T-helper 2 cell treated with Interferon-gamma antibody and Interleukin-4, amounts not matched to agents 5 μg/mL and 100 μg/mL, for 36 hours (primary cell): ENCODE data around the gene CHST11.

ENCODE experiments used
- DNase-seq: peaks from one replicate; pipeline ENCODE4 v3.0.0; 2021; ENCODE audit warnings: low spot score
- H3K27ac Mint-ChIP-seq: one replicate; pipeline ENCODE4 v1.8.0; 2021; ENCODE audit warnings: mild to moderate bottlenecking, mixed read lengths
- H3K27me3 Mint-ChIP-seq: one replicate; pipeline ENCODE4 v1.8.0; 2021; ENCODE audit warnings: low read depth, mixed read lengths
- H3K36me3 Mint-ChIP-seq: one replicate; pipeline ENCODE4 v1.8.0; 2021; ENCODE audit warnings: low read depth, mixed read lengths
- H3K4me1 Mint-ChIP-seq: one replicate; pipeline ENCODE4 v1.8.0; 2021; ENCODE audit warnings: low read depth, mixed read lengths
- H3K4me3 Mint-ChIP-seq: one replicate; pipeline ENCODE4 v1.8.0; 2022; ENCODE audit warnings: mild to moderate bottlenecking, moderate library complexity, mixed read lengths
- H3K9me3 Mint-ChIP-seq: one replicate; pipeline ENCODE4 v1.8.0; 2021; ENCODE audit warnings: mixed read lengths

CHST11 gene

GRCh38 chr12:104456417-104456949 is at the start of gene CHST11:
Gene CHST11, plus strand, starts transcription at chr12:104456948.
- peak; percentile 83 for DNase-seq
- Mint-ChIP-seq H3K27ac (peak within 1 kb of the TSS; percentile 95), H3K4me3 (peak within 1 kb of the TSS; percentile 97), H3K9me3 (no peaks in the 10 kb centered on the region), H3K27me3 (peaks cover 15% of the 10 kb centered on the region), H3K4me1 (peaks cover 35% of the 10 kb centered on the region), H3K36me3 (peaks cover 34% of the 10 kb centered on the region)

- H3K4me1 Mint-ChIP-seq, result no peaks in the 10 kb centered on the region
- H3K27ac Mint-ChIP-seq, result no peak overlapping the region
- no peak overlapping the region for H3K4me3 Mint-ChIP-seq
- peaks cover under 1% of the 10 kb centered on the region for H3K36me3 Mint-ChIP-seq
- H3K9me3 Mint-ChIP-seq, result no peaks in the 10 kb centered on the region
- DNase-seq, result no peak
- peaks cover 6% of the 10 kb centered on the region for H3K27me3 Mint-ChIP-seq
These were observed 49.3 kb upstream of the CHST11 start for GRCh38 chr12:104407438-104407837.

DNA sequence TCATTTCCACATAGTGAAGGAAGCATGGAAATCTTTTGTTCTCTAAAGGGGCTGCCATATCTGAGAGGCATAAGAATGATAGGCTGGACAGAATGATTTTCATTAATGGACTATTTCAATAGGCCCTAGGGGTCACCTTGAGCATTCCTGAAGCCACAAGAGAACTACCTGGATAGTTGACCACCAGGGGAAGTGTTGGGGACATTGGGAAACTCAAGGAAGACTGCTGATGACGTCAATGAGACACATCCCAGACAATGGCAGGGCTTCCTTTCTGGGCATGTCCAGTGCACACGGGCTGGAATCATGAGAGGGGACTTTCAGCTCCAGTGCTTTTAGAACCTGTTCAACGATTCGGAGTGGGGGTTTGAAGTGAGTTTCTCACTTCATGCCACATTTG is 48.8 kb upstream of the CHST11 start:
- Mint-ChIP-seq H3K27ac (no peak overlapping the region), H3K27me3 (peaks cover 6% of the 10 kb centered on the region), H3K36me3 (no peaks in the 10 kb centered on the region), H3K4me1 (no peaks in the 10 kb centered on the region), H3K9me3 (no peaks in the 10 kb centered on the region), H3K4me3 (no peak overlapping the region)
- no peak for DNase-seq

DNA sequence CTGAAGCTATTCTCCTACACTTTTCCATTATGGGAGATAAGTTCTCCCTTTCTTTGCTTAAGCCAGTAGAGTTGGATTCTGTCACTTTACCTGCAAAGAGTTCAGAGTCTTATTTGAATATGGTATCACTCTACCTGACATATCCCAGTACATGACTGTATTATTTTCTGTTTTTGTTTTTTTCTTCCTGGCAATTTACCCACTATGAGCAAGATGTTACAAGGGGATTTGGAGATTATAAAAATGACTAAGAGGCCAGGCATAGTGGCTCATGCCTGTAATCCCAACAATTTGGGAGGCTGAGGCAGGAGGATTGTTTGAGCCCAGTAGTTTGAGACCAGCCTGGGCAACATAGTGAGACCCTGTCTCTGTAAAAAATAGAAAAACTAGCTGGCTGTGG is 46.4 kb upstream of the CHST11 start:
- Mint-ChIP-seq H3K27ac (no peak overlapping the region), H3K36me3 (no peaks in the 10 kb centered on the region), H3K27me3 (peaks cover 6% of the 10 kb centered on the region), H3K9me3 (no peaks in the 10 kb centered on the region), H3K4me1 (no peaks in the 10 kb centered on the region), H3K4me3 (no peak overlapping the region)
- DNase-seq, result no peak

DNA sequence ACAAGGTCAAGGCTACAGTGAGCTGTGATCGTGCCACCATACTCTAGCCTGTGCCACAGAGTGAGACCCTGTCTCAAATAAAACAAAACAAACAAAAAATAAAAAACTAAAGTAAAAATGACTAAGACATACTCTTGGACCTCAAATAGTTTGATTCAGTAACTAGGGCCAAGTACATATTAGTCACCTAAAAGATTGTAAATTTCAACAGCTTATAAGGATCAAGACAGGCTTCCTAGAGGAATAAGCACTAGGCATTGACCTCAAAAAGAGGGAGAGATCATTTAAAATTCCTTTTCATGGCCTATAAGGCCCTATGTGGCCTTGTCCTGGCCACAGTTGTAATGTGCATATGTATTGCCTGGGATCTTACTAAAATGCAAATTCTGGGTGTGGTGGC is 46.0 kb upstream of the CHST11 start:
- no peaks in the 10 kb centered on the region for H3K36me3 Mint-ChIP-seq
- no peak overlapping the region for H3K27ac Mint-ChIP-seq
- no peak for DNase-seq
- no peaks in the 10 kb centered on the region for H3K9me3 Mint-ChIP-seq
- peaks cover 6% of the 10 kb centered on the region for H3K27me3 Mint-ChIP-seq
- H3K4me1 Mint-ChIP-seq, result no peaks in the 10 kb centered on the region
- no peak overlapping the region for H3K4me3 Mint-ChIP-seq

DNA sequence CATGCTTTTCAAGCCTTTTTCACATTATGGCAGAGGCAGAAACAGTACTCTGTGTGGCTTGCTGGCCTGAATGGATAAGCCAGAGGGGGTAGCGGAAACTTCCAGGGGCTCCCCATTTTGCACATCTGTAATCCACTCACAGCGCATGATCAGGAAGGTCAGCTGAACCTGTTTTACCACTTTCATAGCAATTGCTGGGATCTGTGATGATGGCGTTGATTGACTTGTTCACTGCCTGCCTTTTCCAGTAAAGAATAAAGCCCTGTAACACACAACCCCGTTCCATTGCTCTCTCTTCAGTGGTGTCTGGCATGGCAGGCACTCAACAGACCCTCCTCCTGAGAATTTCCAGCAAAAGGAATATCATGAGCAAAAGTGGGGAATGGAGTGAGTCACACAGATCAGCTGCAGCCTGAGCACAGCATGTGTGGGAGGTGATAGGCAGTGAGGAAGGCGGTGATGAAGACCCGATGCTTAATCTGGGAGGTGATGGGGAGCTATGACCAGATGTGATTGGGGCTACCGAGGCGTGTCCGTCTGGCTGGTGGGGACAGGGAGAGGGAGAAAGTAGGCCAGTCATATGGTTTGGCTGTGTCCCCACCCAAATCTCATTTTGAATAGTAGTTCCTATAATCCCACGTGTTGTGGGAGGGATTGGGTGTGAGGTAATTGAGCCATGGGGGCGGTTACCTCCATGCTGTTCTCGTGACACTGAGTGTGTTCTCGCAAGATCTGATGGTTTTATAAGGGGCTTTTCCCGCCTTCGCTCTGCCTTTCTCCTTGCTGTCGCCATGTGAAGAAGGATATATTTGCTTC is 44.7 kb upstream of the CHST11 start:
- no peak for DNase-seq
- Mint-ChIP-seq H3K4me3 (no peak overlapping the region), H3K27ac (no peak overlapping the region), H3K4me1 (no peaks in the 10 kb centered on the region), H3K27me3 (peaks cover 6% of the 10 kb centered on the region), H3K36me3 (no peaks in the 10 kb centered on the region), H3K9me3 (no peaks in the 10 kb centered on the region)

DNA sequence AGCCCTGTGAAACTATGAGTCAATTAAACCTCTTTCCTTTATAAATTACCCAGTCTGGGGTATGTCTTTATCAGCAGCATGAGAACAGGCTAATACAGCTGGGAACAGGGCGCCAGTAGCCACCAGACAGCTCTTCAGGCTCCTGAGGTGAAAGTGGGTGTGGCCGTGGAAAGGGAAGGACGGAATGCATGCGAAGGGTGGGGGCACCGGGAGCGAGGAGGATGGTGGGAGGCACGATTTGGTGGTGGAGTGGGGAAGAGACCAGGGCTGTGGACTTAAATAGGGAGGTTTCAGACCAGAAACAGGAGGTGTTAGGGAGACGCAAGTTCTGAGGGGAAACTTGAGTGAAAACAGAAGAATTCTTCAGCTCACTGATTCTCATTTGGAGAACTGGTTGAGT is 44.1 kb upstream of the CHST11 start:
- H3K4me1 Mint-ChIP-seq, result no peaks in the 10 kb centered on the region
- H3K27me3 Mint-ChIP-seq, result peaks cover under 1% of the 10 kb centered on the region
- no peak overlapping the region for H3K4me3 Mint-ChIP-seq
- no peaks in the 10 kb centered on the region for H3K36me3 Mint-ChIP-seq
- no peak for DNase-seq
- H3K27ac Mint-ChIP-seq, result no peak overlapping the region
- no peaks in the 10 kb centered on the region for H3K9me3 Mint-ChIP-seq

DNA sequence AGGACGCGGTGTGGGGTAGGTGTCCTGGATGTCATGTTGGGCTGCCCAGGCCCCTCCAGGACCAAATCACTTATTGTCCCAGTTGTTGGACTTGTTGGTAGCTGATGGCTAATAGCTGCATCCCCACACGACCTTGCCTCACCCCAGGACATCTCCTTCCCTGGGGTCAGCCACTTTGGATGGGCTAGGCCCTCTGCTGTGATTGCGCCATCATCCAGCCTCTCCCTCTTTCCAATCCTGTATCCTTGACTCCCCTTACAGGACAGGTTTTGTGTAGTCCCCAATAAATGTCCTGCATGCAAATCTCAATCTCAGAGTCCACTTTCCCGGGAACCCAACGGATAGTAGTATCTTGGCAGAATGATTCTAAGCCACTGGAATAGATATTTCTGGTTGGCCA is 43.4 kb upstream of the CHST11 start:
- no peaks in the 10 kb centered on the region for H3K9me3 Mint-ChIP-seq
- no peak overlapping the region for H3K4me3 Mint-ChIP-seq
- no peak for DNase-seq
- H3K36me3 Mint-ChIP-seq, result no peaks in the 10 kb centered on the region
- no peak overlapping the region for H3K27ac Mint-ChIP-seq
- no peaks in the 10 kb centered on the region for H3K4me1 Mint-ChIP-seq
- H3K27me3 Mint-ChIP-seq, result no peaks in the 10 kb centered on the region

DNA sequence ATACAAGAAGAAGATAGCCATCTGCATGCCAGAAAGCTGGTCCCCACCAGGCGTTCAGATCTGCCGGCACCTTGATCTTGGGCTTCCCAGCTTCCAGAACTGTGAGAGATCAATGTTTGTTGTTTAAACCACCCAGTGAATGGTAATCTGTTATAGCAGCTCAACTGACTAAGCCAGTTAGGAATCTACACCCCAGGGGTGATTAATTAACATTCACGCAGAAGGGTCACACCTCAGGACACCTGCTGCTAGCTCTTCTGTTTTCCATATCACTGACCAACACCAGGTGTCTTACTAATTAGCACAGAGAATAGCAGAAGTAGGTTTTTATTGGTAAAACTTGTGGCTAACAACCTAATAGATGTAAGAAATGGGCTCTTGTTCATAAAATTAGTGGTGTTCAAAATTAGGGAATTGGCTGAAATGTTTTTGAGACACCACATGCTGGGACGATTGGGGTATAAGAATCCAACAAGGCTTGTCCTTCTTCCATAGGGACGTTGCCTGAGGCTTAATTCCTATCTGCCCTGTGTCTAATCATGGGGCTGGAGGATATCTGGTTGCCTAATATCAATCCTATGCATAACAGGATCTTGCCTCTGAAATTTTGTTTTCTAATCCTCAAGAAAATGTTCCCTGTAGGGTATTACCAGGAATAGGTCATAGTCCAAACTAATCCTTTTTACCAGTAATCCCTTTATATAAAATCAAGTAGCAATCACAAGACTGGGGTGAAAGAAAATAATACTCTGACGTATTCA is 42.0 kb upstream of the CHST11 start:
- Mint-ChIP-seq H3K9me3 (no peaks in the 10 kb centered on the region), H3K27me3 (no peaks in the 10 kb centered on the region), H3K4me3 (no peak overlapping the region), H3K4me1 (no peaks in the 10 kb centered on the region), H3K27ac (no peak overlapping the region), H3K36me3 (no peaks in the 10 kb centered on the region)
- DNase-seq, result no peak

- no peaks in the 10 kb centered on the region for H3K4me1 Mint-ChIP-seq
- no peaks in the 10 kb centered on the region for H3K9me3 Mint-ChIP-seq
- no peak overlapping the region for H3K27ac Mint-ChIP-seq
- no peak for DNase-seq
- H3K4me3 Mint-ChIP-seq, result no peak overlapping the region
- no peaks in the 10 kb centered on the region for H3K27me3 Mint-ChIP-seq
- no peaks in the 10 kb centered on the region for H3K36me3 Mint-ChIP-seq
These were observed 41.3 kb upstream of the CHST11 start for GRCh38 chr12:104415342-104415980.

DNA sequence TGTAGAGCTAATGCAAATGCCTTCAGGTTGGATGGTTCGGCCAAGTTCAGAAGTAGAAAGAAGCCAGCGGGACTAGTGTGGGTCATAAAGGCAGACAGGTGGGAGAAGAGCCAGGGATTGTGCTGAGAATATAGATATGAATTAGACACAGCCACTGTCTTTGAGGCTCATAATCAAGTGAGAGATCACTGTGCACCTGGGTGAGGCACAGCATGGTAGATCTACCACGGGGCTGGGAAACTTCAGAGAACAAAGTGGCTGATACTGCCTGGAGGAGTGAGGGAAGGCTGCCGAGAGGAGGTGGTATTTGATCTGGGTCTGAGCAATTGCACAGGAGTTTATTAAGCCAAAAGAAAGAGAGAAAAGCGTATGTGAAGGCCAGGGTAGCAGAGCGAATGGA is 40.6 kb upstream of the CHST11 start:
- DNase-seq, result no peak
- Mint-ChIP-seq H3K27me3 (no peaks in the 10 kb centered on the region), H3K27ac (no peak overlapping the region), H3K36me3 (no peaks in the 10 kb centered on the region), H3K4me1 (peaks cover 4% of the 10 kb centered on the region), H3K9me3 (no peaks in the 10 kb centered on the region), H3K4me3 (no peak overlapping the region)

DNA sequence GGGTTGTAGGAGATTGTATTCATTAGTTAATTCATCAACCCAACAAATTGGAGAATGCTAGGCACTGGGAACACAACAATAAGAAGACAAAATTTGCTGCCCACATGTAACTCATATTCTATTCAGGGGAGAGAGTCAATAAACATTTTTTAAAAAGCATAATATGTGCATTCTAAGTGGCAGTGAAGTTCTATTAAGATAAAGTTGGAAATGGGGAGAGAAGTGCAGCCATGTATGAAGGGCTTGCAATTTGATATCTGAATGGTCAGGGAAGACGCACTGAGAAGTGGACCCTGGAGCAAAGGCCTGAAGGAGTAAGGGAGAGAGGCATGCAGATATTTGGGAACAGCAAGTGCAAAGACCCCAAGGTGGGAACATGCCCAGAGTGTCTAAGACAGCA is 40.2 kb upstream of the CHST11 start:
- Mint-ChIP-seq H3K36me3 (no peaks in the 10 kb centered on the region), H3K9me3 (no peaks in the 10 kb centered on the region), H3K4me3 (no peak overlapping the region), H3K27ac (no peak overlapping the region), H3K4me1 (peaks cover 8% of the 10 kb centered on the region), H3K27me3 (no peaks in the 10 kb centered on the region)
- no peak for DNase-seq

- Mint-ChIP-seq H3K4me3 (no peak overlapping the region), H3K9me3 (no peaks in the 10 kb centered on the region), H3K36me3 (no peaks in the 10 kb centered on the region), H3K27me3 (no peaks in the 10 kb centered on the region), H3K27ac (no peak overlapping the region), H3K4me1 (peaks cover 17% of the 10 kb centered on the region)
- no peak for DNase-seq
These were observed 37.0 kb upstream of the CHST11 start for GRCh38 chr12:104419717-104420116.

- Mint-ChIP-seq H3K27me3 (peaks cover 4% of the 10 kb centered on the region), H3K4me3 (no peak overlapping the region), H3K4me1 (peaks cover 17% of the 10 kb centered on the region), H3K36me3 (no peaks in the 10 kb centered on the region), H3K27ac (no peak overlapping the region), H3K9me3 (no peaks in the 10 kb centered on the region)
- no peak for DNase-seq
These were observed 35.9 kb upstream of the CHST11 start for GRCh38 chr12:104420868-104421267.
